Measurements from ENCODE around the gene TMOD3. TPM values are rescaled to one million over a fixed set of nuclear protein-coding genes. Genes with fewer than 3 reads are reported as not detected.

TMOD3 gene
- total and polyA plus RNA-seq, 2 of the 8 experiments (the other 6 are each of a cell fraction or from before 2014, with no cell fraction given): 3.9 to 29.0 TPM

- H4K91ac ChIP-seq (replicated peaks; ENCODE audit: insufficient read length, low read length): no peak overlapping the region
- H2BK5ac ChIP-seq (ENCODE audit: low read depth, low read length): peak overlapping the region; percentile 86; the same call in 1 of the 2 replicates
- CTCF ChIA-PET (ENCODE audit: partially characterized antibody): interaction anchor here (1.2 kb wide), 1 partner anchor 24 kb away, joined by 4 read pairs; no protein-coding TSS in a partner anchor
- no peak overlapping the region for H3K56ac ChIP-seq (replicated peaks; ENCODE audit: insufficient read length, low read depth, low read length)
- H4K20me1 ChIP-seq (replicated peaks in 1 of 2; ENCODE audit: control insufficient read depth in 1 of 2, insufficient read depth in 2 of 2, low read length in 2 of 2): no peaks in the 10 kb centered on the region
- no peak overlapping the region for H3K14ac ChIP-seq (ENCODE audit: insufficient read length)
- H2BK12ac ChIP-seq (ENCODE audit: low read depth, low read length): no peak overlapping the region; the same call in 1 of the 2 replicates
- no peaks in the 10 kb centered on the region for H3K79me2 ChIP-seq (ENCODE audit: control insufficient read depth in 1 of 2, insufficient read depth in 2 of 2, low read length in 2 of 2)
- H3K4me3 ChIP-seq (ENCODE audit: extremely low read depth in 1 of 4, insufficient read depth in 2 of 4, low read depth in 3 of 4, low read length in 4 of 4): peak overlapping the region in 1 of 4 experiments; percentile 15; a peak in 2 of 8 replicates
- no peak overlapping the region for H2BK15ac ChIP-seq (ENCODE audit: low read length)
- peaks cover 0 to 6% (median 5%) of the 10 kb centered on the region in 4 experiments; a peak in 5 of 7 replicates for H3K4me1 ChIP-seq (replicated peaks in 1 of 4; ENCODE audit: control insufficient read depth in 3 of 4, insufficient read depth in 4 of 4, low read length in 3 of 4)
- H4K5ac ChIP-seq (ENCODE audit: insufficient read length, low read depth, low read length): no peak overlapping the region
- no peaks in the 10 kb centered on the region for H3K79me1 ChIP-seq (ENCODE audit: low read depth, low read length)
- no peak overlapping the region for H2AFZ ChIP-seq (ENCODE audit: low read length)
- H3K9ac ChIP-seq (replicated peaks in 1 of 4; ENCODE audit: extremely low read depth in 1 of 4, low read depth in 3 of 4, low read length in 3 of 4): no peak overlapping the region
- POLR2A ChIA-PET (ENCODE audit: partially characterized antibody): interaction anchor here (1.0 kb wide), 1 partner anchor 10 kb away, joined by 3 read pairs; no protein-coding TSS in a partner anchor
- no peak overlapping the region for H3K23ac ChIP-seq (ENCODE audit: insufficient read length)
- no peaks in the 10 kb centered on the region for H3K9me3 ChIP-seq (ENCODE audit: insufficient read depth in 2 of 2, low read depth in 1 of 2, low read length in 1 of 2)
- FAIRE-seq (no peak), DNase-seq (ENCODE audit: low read depth in 1 of 2, low spot score in 2 of 2) (no peak)
- H2AK5ac ChIP-seq (ENCODE audit: low read depth, low read length): no peak overlapping the region
- no peak overlapping the region for H3K27ac ChIP-seq (ENCODE audit: low read depth, low read length)
- H3K4me2 ChIP-seq (ENCODE audit: insufficient read depth in 1 of 2, low read depth in 2 of 2, low read length in 2 of 2): peak overlapping the region; percentile 25 to 56
- H3K23me2 ChIP-seq (ENCODE audit: low read depth, low read length): no peaks in the 10 kb centered on the region
- H2BK20ac ChIP-seq (ENCODE audit: low read length): no peak overlapping the region
- no peaks in the 10 kb centered on the region; a peak in 2 of 8 replicates for H3K36me3 ChIP-seq (ENCODE audit: control insufficient read depth in 2 of 4, insufficient read depth in 4 of 4, low read length in 3 of 4)
- no peak for TF ChIP-seq RAD21 (IDR thresholded peaks at IDR 0.05 in 1 of 2, conservative IDR thresholded peaks at IDR 0.05 in 1 of 2; ENCODE audit: low read depth in 2 of 2, low read length in 2 of 2)
- 0 out of 2 replicates have a peak, but pooled peaks have one; percentile 42 for TF ChIP-seq SP1 (IDR thresholded peaks at IDR 0.05; ENCODE audit: low read depth, low read length)
- TF ChIP-seq ASH2L (IDR thresholded peaks at IDR 0.05; ENCODE audit: low read length): peak; percentile 71
- no peak overlapping the region for H2BK120ac ChIP-seq (replicated peaks; ENCODE audit: low read depth, low read length)
- no peak overlapping the region for H3K4ac ChIP-seq (replicated peaks; ENCODE audit: insufficient read length, low read depth, low read length)
- H3K18ac ChIP-seq (ENCODE audit: extremely low read depth, low read length): peak overlapping the region; percentile 40; the same call in 1 of the 2 replicates
- 57% methylated on average over 4 of the region's 4 CpGs; no CpG with 5 or more reads in 1 of the 2 experiments for WGBS, 2 experiments (ENCODE audit: extremely low coverage in 1 of 2, insufficient coverage in 1 of 2, insufficient read length in 1 of 2, insufficient replicate concordance in 2 of 2, low coverage in 1 of 2, low lambda C conversion rate in 2 of 2, missing lambda C conversion rate in 1 of 2)
- no peak overlapping the region for H4K8ac ChIP-seq (ENCODE audit: extremely low read depth, insufficient read depth, low read length)
- H3K27me3 ChIP-seq (replicated peaks in 1 of 4; ENCODE audit: control insufficient read depth in 3 of 4, extremely low read depth in 1 of 4, insufficient read depth in 3 of 4, low read length in 3 of 4): no peaks in the 10 kb centered on the region
Observed at GRCh38 chr15:51864408-51865056, 35.1 kb downstream of the TMOD3 start.
